Right renal pelvis (tissue), 4 donors: ENCODE results near the gene WNT2B. TPM values are rescaled to one million over a fixed set of nuclear protein-coding genes. Genes with fewer than 3 reads are reported as not detected.
A peak's percentile ranks its signal among the peaks of the same experiment; 100 is the strongest.
"Not testable (repeated sequence)": the region's sequence is repeated elsewhere in the genome, so short reads cannot be mapped to it uniquely, and the experiment has no call there.

ENCODE experiments used
- DNase-seq, 4 donors: peaks; one replicate each; pipeline ENCODE4 v3.0.0-alpha.2; 2013; ENCODE audit warnings: low read depth in 4 of 4, low spot score in 3 of 4, missing footprints in 1 of 4
- polyA plus RNA-seq, 4 donors: library from polyadenylated mRNA; unstranded; fragments of 120-200 nt; gene quantifications; one replicate each; pipeline ENCODE4 v1.2.1, GENCODE V29; 2013; ENCODE audit not compliant: insufficient read length in 4 of 4

The WNT2B gene
- polyA plus RNA-seq = 1 to 10 TPM; 2.4 to 5.3 (median 3.4) TPM

DNA sequence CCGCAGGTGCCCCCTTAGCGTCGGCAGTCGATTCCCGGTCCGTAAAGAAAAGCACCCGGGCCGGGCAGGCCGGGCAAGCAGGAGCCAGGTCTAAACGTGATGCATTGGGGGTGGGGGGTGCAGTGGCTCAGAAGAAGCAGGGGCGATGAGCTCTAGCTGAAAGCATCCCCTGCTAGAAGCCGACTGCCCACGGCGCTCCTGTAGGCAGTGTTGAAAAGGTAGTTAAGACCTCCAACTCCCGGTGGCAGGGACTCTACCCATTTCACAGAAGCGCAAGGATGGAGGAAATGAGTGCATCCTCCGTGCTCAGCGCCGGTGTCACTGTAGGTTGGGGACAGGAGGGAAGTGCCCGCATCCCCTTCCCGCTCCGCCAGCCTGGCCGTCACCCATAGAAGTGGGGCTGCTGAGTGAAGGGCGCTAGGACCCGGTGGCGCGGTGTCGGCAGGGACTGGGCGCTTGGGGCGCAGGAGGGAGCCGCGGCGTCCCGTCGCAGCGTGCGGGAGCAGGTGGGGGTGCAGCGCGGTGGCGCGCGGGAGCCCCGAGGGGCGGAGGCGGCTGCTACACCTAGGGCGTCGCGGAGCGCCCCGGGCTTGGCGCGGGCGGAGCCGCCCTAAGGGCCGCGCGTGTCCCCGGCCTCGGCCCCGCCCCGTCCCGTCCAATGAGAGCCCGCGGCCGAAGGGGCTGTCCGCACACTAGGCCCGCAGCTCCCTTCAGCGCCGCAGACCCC is at the start of gene WNT2B:
WNT2B (plus strand) TSS at position 688 of the 727 bp plus-strand sequence. CDS start 298 bp downstream, outside the sequence.
- DNase-seq = no peak

DNA sequence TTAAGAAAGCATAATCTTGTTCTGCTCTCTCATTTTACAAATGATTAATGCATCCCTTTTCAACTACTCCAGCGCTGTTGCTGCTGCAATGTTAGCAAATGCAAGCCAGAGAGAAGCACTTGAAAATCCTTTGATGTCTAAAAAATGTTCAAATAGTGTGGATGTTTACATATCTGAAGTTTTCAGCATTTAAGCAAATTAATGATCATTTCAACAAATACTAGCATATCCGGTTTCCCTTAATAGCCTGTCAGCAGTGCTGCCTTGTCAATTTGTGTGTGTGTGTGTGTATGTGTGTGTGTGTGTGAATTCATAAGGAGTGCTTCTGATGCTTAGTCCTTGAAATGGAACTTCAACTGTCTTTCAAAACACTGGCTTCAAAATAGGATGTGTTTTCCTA is 48.1 kb upstream of the WNT2B start:
- DNase-seq = no peak

DNA sequence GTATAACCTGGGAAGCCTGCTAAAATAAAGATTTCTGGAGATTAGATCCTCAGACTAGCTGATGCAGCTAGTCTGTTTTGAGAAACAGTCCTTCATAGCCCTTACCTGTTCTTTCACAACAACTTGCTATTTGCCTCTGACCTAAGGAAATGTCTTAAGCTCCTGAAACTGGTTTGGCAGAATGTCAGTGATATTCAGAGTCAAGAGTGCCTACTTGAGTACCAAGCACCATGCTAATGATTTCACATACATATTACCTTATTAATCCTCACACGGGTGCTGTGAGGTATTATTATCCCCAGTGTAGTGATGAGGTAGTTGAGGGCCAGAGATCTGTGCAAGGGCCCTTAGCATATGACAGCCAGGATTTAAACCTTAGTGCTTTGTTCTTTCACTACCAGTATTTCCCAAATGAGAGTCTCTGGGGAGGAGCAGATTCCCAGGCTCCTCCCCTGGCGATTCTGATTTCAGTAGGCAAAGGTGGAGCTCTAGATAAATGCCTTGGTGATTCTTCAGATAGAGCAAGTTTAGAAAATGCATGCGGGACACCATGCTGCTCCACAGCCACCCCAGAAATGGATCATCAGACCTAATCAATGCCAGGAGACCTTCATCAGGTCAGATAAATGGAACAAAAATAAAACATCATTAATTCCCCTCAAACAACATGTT is 47.4 kb upstream of the WNT2B start:
- DNase-seq = no peak

DNA sequence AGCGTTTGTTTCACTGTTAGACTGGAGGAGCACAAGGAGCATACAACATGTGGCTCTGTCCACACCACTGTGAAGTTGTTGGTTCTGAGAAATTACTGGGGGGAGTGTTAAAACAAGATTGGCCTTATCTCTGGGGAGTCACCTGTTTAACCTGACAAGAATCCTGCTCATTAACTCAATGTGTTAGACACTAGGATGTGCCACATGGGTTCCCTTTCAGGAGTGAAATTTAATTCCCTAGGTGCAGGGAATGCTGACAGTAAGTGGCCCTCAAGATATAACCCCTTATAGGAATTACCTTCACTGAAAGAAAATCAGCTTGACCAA is 45.8 kb upstream of the WNT2B start:
- no peak for DNase-seq

DNA sequence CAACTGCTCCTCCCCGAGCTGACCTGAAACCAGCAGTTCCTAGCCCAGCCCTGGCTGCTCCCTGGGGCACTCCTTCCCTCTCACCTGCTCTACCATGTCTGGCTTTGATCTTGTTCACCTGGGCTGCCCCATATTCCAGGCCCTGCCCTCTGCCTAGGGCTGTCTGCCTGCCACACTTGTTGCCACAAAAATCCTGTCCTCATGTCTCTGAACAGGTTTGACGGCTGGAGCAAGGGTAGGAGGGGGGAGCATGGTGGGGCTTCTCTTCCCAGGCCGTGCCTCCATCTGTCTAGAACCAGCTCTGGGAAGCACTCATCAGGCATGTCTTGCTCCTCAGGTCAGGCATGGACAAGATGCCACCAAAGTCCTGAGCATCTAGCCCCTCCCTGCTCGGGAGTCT is 44.3 kb upstream of the WNT2B start:
- DNase-seq = no peak

DNA sequence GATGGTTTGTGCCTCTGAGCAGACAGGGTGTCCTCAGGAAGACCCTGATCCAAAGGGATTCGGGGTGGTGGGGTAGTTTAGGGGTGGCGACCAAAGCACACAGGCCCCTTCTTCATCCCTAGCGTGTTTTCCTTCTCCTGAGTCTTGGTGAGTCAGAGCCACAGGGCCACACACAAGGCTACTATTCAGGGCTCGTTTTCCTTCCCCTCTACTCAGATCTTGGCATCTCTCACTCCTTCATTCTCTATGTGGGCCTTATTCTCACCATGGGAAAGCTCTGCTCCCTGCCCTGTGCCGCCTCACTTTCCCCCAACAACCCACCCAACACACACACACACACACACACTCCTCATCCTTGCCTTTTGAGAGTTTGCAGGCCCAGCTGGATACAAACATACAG is 43.6 kb upstream of the WNT2B start:
- no peak for DNase-seq

DNA sequence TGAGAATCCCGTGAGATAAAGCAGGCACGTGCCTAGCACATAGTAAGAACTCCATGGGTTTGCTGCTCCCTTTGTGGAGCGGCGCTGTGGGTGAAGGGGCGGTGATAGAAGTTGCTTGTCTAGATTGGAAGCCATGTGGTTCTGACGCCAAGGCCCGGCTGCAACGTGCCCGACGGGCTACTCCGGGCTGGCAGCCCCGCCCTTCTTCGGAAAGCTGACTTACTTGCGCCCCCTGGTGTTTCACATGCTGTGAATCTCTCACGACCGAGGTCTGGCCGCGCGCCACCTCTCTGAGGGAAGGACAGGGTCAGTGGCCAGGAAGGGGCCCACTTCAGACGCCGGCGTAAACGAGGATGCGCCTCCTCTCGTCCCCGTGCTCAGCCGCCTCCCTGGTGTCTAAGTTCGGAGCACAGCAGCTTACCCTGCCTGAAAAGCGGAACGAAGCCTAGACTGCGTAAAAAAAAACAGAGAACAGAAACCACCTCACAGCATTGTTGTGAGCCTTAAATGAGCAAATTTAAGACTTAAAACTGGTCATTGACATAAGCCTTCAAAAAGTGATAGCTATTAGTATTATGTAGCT is 42.6 kb upstream of the WNT2B start:
- peak; percentile 82 to 86 (median 83) for DNase-seq

DNA sequence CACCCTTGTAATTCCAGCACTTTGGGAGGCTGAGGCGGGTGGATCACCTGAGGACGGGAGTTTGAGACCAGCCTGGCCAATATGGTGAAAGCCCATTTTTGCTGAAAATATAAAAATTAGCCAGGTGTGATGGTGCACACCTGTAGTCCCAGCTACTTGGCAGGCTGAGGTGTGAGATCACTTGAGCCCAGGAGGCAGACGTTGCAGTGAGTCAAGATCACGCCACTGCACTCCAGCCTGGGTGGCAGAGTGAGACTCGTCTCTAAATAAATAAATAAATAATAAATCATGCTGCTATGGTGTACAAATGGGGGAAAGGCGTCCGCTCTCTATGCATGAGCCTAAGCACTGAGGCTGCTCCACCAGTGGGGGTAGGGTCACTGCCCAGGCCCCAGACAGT is 38.4 kb upstream of the WNT2B start:
- DNase-seq = not testable (repeated sequence)

DNA sequence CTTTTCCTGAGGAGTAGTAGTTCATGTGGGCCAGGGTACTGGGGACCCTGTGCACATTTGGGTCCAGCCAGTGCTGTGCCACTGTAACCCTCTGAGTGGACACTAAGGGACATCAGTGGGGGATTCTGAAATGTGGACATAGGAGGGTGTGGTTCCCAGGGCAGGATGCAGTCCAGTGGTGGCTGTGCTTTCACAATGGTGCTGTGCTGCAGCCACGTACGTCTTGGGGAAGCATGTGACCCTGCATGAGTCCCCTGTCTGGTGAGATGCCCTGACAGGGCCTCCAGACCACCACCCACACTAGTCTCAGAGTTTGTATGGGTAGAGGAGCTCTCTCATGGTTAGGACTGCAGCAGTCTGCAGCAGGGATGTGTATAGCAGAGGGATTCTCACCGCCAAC is 37.8 kb upstream of the WNT2B start:
- no peak for DNase-seq

DNA sequence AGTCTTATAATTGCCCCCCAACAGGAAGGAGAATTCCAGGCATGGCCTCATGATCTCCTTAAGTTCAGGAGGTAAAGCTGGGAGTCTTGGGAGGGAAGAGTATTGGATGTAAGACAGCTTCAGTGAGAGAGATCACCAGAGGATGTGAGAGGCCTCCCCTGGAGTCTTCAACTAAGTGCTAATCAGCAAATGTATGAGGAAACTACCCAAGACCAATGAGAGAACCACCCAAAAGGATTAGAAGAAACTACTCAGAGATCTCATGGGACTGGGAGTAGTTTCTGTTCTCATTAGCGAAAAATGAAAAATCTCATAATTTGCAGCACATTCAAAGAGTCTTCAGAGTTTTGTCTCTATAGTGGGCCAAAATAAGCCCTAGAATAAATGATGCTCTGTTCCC is 36.6 kb upstream of the WNT2B start:
- no peak for DNase-seq

DNA sequence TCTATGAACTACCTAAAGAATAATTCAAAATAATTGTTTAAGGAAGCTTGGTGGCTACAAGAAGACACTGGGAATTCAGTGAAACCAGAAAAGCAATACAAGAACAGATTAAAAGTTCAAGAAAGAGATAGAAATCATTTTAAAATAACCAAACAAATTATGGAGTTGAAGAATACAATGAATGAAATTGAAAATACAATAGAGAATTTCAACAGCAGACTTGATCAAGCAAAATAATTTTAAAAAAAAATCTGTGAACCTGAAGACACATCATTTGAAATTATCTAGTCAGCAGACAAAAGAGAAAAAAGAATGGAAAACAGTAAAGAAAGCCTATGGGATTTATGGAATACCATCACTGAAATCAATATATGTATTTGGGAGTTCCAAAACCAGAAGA is 31.2 kb upstream of the WNT2B start:
- DNase-seq = no peak

DNA sequence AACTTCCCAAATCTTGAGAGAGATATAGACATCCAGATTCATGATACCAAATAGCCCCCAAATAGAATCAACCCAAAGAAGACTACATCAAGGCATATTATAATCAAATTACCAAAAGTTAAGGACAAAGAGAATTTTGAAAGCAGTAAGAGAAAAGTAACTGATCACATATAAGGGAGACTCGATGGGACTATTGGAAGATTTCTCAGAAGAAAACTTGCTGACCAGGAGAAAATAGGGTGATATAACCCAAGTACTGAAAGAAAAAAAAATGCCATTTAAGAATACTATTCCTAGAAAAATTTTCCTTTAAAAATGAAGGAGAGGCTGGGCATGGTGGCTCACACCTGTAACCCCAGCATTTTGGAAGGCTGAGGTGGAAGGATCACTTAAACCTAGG is 30.5 kb upstream of the WNT2B start:
- no peak for DNase-seq

DNA sequence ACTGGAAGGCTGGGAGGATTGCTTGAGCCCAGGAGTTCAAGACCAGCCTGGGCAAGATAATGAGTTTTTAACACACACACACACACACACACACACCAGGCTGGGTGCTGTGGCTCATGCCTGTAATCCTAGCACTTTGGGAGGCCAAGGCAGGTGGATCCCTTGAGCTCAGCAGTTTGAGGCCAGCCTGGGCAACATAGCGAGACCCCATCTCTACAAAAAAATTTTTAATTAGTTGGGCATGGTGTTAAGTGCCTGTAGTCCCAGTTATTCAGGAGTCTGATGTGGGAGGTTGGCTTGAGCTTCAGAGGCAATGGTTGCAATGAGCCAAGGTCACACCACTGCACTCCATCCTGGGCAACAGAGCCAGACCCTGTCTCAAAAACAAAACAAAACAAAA is 22.7 kb upstream of the WNT2B start:
- not testable (repeated sequence) for DNase-seq

DNA sequence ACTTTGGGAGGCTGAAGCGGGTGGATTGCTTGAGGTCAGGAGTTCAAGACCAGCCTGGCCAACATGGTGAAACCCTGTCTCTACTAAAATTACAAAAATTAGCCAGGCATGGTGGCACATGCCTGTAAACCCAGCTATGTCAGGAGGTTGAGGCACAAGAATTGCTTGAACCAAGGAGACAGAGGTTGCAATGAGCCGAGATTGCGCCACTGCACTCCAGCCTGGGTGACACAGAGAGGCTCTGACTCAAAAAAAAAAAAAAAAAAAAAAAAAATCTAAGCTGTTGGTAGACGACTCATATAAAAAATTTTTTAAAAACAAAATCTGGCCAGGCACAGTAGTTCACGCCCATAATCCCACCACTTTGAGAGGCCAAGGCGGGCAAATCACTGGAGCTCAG is 21.1 kb upstream of the WNT2B start:
- DNase-seq = not testable (repeated sequence)

DNA sequence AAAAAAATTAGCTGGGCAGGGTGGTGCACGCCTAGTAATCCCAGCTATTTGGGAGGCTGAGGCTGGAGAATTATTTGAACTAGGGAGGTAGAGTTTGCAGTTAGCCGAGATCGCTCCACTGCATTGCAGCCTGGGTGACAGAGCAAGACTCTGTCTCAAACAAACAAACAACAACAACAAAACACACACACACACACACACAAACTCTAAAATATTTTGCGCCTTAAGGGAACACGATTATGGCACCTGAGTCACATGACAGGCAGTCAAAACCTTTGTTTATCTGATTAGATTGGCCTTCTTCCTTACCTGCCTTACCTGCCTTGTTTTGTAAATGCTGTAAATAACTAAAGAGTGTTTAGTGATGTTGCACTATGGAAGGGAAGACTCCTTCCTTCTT is 20.6 kb upstream of the WNT2B start:
- no peak for DNase-seq

DNA sequence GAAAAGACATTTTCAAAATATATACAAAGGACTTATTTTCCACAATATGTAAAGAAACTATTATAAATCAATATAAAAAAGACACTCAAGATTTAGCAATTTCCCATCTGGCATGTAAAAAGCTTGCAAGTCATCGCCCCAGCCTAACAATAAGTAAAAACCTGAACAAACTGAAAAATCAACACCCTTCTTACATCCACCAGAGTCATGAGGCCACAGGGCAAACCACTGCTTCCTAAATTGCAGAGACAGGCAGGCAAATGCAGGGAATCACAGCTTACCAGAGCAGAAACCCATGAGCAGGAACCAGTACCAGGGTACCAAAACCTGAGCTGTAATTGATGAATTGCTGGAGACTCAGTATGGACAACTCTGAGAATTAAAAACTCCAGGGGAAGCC is 16.7 kb upstream of the WNT2B start:
- no peak for DNase-seq

DNA sequence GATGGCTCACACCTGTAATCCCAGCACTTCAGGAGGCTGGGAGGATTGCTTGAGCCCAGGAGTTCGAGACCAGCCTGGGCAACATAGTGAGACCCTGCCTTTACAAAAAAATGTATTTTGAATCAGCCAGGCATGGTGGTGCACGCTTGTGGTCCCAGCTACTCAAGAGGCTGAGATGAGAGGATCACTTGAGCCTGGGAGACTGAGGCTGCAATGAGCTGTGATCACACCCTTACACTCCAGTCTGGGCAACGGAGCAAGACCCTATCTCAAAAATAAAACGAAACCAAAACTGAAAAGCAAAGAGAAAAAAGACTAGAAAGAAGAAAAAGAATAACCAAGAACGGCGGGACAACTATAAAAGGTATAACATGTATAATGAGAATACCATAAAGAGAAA is 15.4 kb upstream of the WNT2B start:
- no peak for DNase-seq

DNA sequence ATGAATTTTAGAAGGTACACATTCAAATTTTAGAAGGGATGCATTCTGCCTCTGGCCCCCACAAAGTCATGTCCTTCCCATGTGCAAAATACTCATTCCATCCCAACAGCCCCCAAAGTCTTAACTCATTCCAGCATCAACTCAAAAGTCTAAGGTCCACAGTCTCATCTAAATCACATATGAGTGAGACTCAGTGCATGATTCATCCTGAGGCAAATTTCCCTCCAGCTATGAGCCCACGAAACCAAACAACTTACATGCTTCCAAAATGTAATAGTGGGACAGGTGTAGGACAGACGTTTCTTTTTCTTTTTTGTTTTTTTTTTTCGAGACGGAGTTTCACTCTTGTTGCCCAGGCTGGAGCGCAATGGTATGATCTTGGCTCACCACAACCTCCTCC is 12.5 kb upstream of the WNT2B start:
- no peak for DNase-seq

DNA sequence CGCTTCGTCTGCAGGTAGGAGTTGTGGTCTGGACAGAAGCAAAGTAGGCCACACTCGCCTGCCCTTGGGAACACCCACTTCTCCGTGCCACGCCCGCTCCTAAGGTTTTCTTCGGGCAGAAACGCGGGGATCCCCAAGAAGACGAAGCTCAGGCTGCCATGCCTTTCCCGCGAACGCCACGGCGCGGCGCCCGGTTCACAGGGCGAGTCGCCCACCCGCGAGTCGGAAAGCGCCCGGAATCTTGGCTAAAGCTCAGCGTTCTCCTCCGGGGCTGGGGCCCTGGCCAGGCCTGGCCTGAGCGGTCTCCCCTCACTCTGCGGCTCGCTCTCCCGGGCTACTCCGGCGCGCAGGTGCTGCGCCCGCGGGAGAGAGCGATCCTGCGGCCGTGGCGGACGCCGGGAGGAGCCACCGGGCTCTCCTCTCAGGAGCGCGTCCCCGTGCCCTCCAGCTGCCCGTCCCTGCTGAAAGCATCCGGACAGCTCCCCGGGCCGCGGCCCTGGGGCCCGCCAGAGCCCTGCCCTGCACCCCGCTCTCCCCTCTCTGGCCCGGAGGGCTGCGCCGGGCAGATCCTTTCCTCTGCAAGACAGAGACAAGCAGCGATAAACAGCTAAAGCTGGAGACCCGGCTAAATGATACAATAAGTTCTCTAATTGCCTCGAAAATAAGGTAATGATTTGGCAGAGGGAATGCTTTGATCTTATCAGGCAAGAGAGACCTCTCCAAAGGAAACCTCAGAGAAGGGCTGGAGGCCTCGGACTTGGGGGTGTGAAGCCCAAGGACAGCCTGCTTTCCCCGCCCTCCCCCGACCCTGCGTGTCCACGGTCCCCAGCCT is 6.7 kb upstream of the WNT2B start:
- no peak for DNase-seq

DNA sequence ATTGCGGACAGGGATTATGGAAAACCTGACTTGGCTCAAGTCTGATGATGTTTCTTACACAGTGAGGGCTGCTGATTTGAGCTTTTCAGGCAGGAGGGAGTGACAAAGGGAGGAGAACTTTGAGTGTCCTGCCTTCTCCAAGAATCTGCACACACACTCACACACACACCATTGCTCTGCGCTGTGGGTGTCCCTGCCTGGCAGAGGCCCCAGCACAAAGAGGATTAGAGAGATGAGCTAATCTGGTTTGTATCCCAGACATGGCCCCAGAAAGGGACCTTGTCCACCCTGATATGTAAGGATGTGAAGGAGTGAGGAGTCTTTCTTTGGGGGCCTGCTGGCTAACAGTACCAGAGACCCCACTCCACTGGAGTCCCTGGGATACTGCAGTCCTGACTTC is 5.9 kb upstream of the WNT2B start:
- no peak for DNase-seq

DNA sequence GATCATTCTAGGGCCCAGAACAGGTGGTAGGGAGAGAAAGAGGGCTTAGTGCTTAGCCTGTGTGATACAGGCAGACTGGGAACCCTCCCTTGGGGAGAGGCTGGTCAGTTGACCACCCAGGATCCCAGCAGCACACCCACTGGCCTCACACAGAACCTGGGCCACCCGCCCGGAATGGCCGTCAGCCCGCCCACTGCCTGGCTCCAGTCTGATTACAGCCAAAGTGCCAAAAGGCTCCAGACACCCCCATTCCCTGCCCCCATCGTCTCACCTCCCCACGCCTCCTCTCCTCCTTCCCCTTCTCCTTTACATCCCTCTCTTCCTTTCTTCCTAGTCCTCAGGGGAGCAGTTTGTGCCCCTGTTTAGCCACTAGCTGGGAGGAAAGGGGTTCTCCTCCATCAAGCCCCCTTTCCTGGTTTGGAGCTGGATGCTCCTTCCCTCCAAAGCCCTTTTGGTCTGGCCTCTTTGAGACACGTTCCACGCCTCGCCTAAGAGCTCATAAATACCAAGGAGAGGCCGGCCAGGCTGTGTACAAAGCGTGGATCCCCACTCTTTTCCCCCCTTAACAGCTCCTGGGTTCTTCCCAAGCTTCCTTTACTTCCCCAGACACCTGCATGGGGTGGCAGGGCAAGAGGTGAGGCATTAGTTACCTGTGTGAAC is 4.6 kb upstream of the WNT2B start:
- no peak for DNase-seq
